ENCODE data around the gene C2CD4C. TPM values are rescaled to one million over a fixed set of nuclear protein-coding genes. Genes with fewer than 3 reads are reported as not detected.

Gene C2CD4C
- total and polyA plus RNA-seq, 2 donors (not counting 3 experiments of a cell fraction or from before 2014, with no cell fraction given), result 0.25 to 0.38 TPM

- intact Hi-C loops (cut with micrococcal nuclease), result no loop called here
- H3K27ac ChIP-seq (ENCODE audit: insufficient read depth, low read depth, low read length), result no peak overlapping the region
- no TSS peak for BruUV-seq (replicated peaks)
These were observed 31.0 kb downstream of the C2CD4C start for GRCh38 chr19:377801-378581.

More at GRCh38 chr19:377801-378581, 31.0 kb downstream of the C2CD4C start:
- Histone ChIP-seq H3K4me1 (ENCODE audit: control insufficient read depth, extremely low read depth, insufficient read depth, low read length) (no peaks in the 10 kb centered on the region), H3K9ac (replicated peaks; ENCODE audit: extremely low read depth, insufficient read depth, low read length) (no peak overlapping the region), H3K9me3 (replicated peaks; ENCODE audit: control insufficient read depth, insufficient read depth, low read length) (no peaks in the 10 kb centered on the region), H2AFZ (ENCODE audit: low read depth, low read length) (no peak overlapping the region), H4K20me1 (replicated peaks; ENCODE audit: control insufficient read depth, extremely low read depth, insufficient read depth, low read length) (no peaks in the 10 kb centered on the region), H3K4me3 (replicated peaks in 1 of 3; ENCODE audit: insufficient read depth in 1 of 3, low read depth in 1 of 3, low read length in 3 of 3) (no peak overlapping the region), H3K36me3 (ENCODE audit: control insufficient read depth in 2 of 2, extremely low read depth in 1 of 2, insufficient read depth in 2 of 2, low read length in 2 of 2) (no peaks in the 10 kb centered on the region), H3K27me3 (ENCODE audit: control insufficient read depth in 2 of 2, insufficient read depth in 2 of 2, low read length in 2 of 2) (peaks cover 0 to 3% of the 10 kb centered on the region in 2 experiments), H3K79me2 (ENCODE audit: control insufficient read depth, insufficient read depth, low read length) (no peaks in the 10 kb centered on the region), H3K9me1 (replicated peaks; ENCODE audit: control insufficient read depth, extremely low read depth, insufficient read depth, low read length) (no peaks in the 10 kb centered on the region), H3K4me2 (ENCODE audit: insufficient read depth, low read length) (no peak overlapping the region)
- POLR2A ChIA-PET, result no interaction called here
- CTCF ChIA-PET, result no interaction called here
- FAIRE-seq, result no peak
- dilution Hi-C loops (cut with MboI; ENCODE audit: extremely low pct_ligation_motif_present, low sequenced_read_pairs), result no loop called here
- DNase-seq (ENCODE audit: low read depth, low spot score), result no peak
- TF ChIP-seq MYC (IDR thresholded peaks at IDR 0.05; ENCODE audit: low read depth, low read length) (no peak), POLR2A (IDR thresholded peaks at IDR 0.05; ENCODE audit: low read depth, low read length) (no peak), CTCF (IDR thresholded peaks at IDR 0.05; ENCODE audit: extremely low read depth in 1 of 2, insufficient read depth in 1 of 2, low read depth in 1 of 2, low read length in 2 of 2) (no peak), JUN (IDR thresholded peaks at IDR 0.05; ENCODE audit: borderline replicate concordance, insufficient read depth, insufficient read length, low read depth) (no peak), GATA2 (IDR thresholded peaks at IDR 0.05; ENCODE audit: insufficient read depth, insufficient read length, low read depth, low read length) (no peak), FOS (IDR thresholded peaks at IDR 0.05; ENCODE audit: borderline replicate concordance, insufficient read depth, low read length) (no peak)

Data from endothelial cell of umbilical vein (primary cell).